GM19455 (cell line): Measurements from ENCODE around the gene MRPL55.

Source experiments
- ATAC-seq: cut with Tn5 transposase; IDR thresholded peaks from one replicate; pipeline ENCODE4 v1.9.1; 2021; ENCODE audit not compliant: unreplicated experiment

Gene MRPL55

DNA sequence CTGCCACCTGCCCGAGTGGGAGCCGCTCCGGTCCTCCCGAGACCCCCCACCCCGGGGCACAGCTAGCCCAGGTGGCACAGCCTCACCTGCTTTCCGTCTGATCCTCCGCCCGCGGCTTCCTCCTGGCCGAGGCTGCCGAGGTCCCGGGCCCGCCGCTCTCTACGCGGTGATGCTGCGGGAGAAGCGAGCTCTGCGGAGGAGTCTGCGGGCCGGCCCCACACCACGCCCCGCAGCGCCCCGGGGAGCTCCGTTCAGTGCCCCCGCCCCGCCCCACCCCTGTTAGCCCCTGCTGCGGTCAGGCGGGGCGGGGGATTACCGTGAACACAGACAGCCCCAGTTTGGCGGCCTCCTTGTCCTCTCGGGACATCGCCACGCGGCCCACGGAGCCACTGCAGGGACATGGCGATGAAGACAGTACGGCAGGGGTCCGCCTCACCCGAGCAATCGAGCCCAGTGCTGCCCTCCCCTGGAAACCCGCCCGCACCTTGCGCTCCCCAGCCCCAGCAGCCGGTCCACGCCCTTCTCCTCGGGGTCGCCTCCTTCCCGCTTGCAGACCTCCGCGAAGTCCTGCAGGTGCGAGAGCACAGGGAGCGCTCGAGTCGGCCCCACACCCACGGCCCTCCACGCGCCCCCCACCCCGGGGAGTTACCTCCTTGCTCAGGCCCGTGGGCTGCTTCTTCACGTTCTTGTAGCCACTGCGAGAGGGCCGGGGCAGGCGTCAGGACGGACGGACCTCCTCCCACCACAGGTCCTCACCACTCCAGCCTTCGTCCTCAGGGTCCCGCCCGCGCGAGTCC lies 6.9 kb downstream of the MRPL55 start:
- ATAC-seq: peak; percentile 23

GRCh38 chr1:228101614-228101993 lies 7.5 kb downstream of the MRPL55 start:
- ATAC-seq: no peak

DNA sequence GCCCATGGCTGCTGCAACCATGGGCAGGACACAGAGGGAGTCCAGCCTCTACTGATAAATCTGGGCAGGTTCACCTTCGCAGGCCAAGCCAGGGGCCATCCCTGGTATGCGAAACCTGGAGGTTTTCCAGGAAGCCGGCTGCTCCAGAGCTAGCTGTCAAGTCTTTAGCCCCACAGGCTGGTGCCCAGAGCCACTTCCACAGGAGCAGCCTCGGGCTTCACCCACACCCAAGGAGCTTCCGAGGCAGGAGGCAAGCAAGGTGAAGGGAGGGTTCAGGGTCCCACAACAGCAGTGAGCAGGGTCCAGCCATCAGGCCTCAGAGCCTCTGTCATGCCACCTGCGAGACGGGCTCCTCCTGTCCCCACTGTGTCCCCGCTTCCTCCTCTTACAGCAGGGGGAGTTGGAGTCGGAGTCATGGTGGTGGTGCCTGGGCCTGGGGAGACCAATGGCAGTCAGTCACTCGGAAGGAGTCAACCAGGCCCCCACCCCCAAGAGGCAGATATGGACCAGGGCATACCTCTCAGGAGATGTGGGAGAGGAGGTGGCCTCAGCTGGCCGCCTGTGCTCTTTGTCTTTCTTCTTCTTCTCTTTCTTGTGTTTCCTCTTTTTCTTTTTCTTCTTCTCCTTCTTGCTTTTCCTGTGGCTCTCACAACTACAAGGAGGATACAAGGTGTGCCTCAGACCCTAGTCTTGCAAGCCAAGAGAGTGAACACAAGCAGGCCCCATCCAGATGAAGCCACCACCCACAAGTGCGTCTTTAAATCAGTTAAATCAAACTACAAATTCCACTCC lies 8.1 kb downstream of the MRPL55 start:
- ATAC-seq: no peak

GRCh38 chr1:228099331-228099732 lies 9.8 kb downstream of the MRPL55 start:
- no peak for ATAC-seq

DNA sequence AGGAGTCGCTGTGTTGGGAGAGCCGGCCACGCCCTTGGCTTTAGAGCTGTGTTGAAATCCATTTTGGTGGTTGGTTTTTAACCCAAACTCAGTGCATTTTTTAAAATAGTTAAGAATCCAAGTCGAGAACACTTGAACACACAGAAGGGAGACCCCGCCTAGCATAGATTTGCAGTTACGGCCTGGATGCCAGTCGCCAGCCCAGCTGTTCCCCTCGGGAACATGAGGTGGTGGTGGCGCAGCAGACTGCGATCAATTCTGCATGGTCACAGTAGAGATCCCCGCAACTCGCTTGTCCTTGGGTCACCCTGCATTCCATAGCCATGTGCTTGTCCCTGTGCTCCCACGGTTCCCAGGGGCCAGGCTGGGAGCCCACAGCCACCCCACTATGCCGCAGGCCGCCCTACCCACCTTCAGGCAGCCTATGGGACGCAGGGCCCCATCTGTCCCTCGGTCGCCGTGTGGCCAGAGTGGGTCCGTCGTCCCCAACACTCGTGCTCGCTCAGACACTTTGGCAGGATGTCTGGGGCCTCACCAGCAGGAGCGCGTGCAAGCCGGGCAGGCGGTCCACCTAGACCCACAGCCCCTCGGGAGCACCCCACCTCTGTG lies 10.7 kb downstream of the MRPL55 start:
- ATAC-seq: no peak

GRCh38 chr1:228097333-228098081 lies 11.6 kb downstream of the MRPL55 start:
- no peak for ATAC-seq

DNA sequence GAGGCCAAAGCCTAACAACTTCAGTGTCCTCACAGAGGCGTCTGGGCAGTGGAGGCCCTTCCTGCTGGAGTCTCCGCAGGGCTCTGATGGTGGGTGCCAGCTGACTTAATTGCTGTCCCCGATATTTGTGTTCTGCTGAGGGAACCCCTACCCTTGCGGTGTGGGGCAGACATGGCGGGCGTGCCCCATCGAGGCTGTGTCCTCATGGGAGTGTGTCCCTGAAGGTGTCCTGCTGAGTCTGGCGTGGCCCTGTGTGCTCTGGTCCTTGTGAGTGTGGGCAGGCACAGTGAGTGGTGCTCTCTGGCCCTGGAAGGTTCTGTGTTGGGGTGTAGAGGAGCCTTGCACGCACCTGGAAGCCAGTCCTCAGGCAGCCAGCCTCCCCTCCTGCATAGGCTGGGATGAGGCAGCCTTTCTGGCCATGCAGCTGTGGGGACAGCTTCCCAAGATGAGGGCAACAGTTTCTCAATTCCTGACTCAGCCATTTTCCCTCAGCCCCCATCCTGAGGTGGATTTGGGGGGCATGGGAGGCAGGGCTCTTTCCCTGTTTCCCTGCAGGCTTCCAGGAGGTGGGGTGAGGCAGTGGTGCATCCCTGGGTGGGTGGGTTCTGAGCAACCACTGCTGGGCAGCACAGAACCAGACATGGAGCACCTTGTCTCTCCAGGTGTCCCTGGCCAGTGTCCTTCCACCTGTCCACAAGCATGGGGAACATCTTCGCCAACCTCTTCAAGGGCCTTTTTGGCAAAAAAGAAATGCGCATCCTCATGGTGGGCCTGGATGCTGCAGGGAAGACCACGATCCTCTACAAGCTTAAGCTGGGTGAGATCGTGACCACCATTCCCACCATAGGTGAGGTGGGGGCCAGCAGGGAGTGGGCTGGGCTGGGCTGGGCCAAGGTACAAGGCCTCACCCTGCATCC lies 12.4 kb downstream of the MRPL55 start:
- ATAC-seq: no peak

DNA sequence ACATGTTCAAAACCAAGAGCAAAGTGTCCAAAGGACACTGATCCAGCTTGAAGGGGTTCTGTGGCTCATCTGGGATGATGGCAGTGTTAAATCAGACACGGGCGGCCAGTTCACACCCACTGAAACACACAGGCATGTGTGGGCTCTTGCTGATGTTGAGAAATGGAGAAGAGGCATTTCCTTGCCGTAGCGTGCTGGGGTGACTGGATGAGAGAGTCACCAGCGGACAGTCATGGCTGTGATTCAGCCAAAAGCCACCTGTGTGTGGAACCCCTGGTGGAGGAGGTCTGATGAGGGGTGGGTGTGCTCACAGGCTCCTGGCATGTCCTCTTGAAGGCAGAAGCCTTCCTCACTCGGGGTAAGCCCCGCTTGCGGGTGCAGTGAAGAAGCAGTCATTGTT lies 13.2 kb downstream of the MRPL55 start:
- ATAC-seq: no peak

GRCh38 chr1:228095161-228095560 lies 13.9 kb downstream of the MRPL55 start:
- no peak for ATAC-seq

- no peak for ATAC-seq
Measured at GRCh38 chr1:228094432-228095016, 14.6 kb downstream of the MRPL55 start.

- no peak for ATAC-seq
Measured at GRCh38 chr1:228093050-228093906, 15.8 kb downstream of the MRPL55 start.

GRCh38 chr1:228092342-228093049 lies 16.6 kb downstream of the MRPL55 start:
- ATAC-seq: no peak

DNA sequence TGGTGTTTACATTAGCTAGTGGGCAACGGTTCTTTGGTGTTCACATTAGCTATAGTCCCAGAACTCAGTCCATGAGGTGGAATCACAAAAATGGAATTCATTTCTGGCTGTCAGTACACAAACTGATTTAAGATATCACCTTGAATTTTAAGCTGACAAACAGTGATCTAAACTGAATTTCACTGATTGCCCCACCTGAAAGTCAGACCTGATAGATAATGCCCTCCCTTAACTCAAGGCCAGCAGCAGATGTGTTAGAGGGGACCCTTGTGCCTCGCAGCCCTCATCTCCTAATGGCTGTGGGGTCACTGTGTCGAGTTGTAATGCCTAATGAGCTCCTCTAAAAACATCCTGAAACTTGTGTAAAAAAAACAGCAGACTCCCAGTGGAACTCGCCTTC lies 18.0 kb downstream of the MRPL55 start:
- ATAC-seq: no peak

GRCh38 chr1:228090613-228091081 lies 18.5 kb downstream of the MRPL55 start:
- no peak for ATAC-seq

GRCh38 chr1:228089519-228090380 lies 19.3 kb downstream of the MRPL55 start:
- ATAC-seq: no peak

GRCh38 chr1:228088586-228089498 lies 20.3 kb downstream of the MRPL55 start:
- no peak for ATAC-seq
